IMR-90 (cell line): ENCODE data around the gene WDR54. TPM values are rescaled to one million over a fixed set of nuclear protein-coding genes. Genes with fewer than 3 reads are reported as not detected.

Experiments used
- ATAC-seq: fragments of 200-7000 bp; cut with Tn5 transposase; 2 replicates; pipeline ENCODE4 v1.9.1; 2020; ENCODE audit warnings: low read depth, mild to moderate bottlenecking, moderate library complexity
- BruUV-seq: library from RNA; stranded (reverse); fragments of 400-500 nt; replicated peaks from 2 replicates; lab custom pipeline; 2021; lab: Mats Ljungman, UMichigan
- CTCF ChIA-PET: fragments of 300-600 bp; formaldehyde crosslinking; extraction: SDS; loops from one replicate; lab custom pipeline; 2021; ENCODE audit warnings: antibody characterized with exemption; lab: Yijun Ruan, JAX
- POLR2A ChIA-PET: fragments of 300-600 bp; sonication (Branson Sonifier 250); formaldehyde crosslinking; loops from one replicate; lab custom pipeline; 2022; ENCODE audit warnings: antibody characterized with exemption; ENCODE audit not compliant: unreplicated experiment; lab: Charles Lee
- DNase-seq: peaks from one replicate; pipeline ENCODE4 v3.0.0; 2013
- H2AFZ ChIP-seq: replicated peaks from 2 replicates; pipeline ENCODE3; 2013; ENCODE audit warnings: low read length, mild to moderate bottlenecking; ENCODE audit not compliant: poor library complexity
- H2AK5ac ChIP-seq: 2 replicates; pipeline ENCODE4 v1.6.1; 2013; ENCODE audit warnings: low read depth, low read length, inconsistent platforms
- H2AK9ac ChIP-seq: replicated peaks from 2 replicates; pipeline ENCODE3; 2013; ENCODE audit warnings: mild to moderate bottlenecking, low read depth, low read length, moderate library complexity; ENCODE audit not compliant: poor library complexity
- H2BK120ac ChIP-seq: 2 replicates; pipeline ENCODE4 v1.6.1; 2013; ENCODE audit warnings: low read depth, low read length, inconsistent platforms
- H2BK15ac ChIP-seq: 3 replicates; pipeline ENCODE4 v1.6.1; 2013; ENCODE audit warnings: low read depth, low read length, inconsistent platforms
- H2BK20ac ChIP-seq: 2 replicates; pipeline ENCODE4 v1.6.1; 2013; ENCODE audit warnings: low read depth, mild to moderate bottlenecking, inconsistent platforms, low read length, moderate library complexity
- H2BK5ac ChIP-seq: 2 replicates; pipeline ENCODE4 v1.6.1; 2013; ENCODE audit warnings: mild to moderate bottlenecking, low read depth, low read length, inconsistent platforms; ENCODE audit not compliant: poor library complexity, severe bottlenecking
- H3K14ac ChIP-seq: replicated peaks from 2 replicates; pipeline ENCODE4 v1.6.1; 2013; ENCODE audit warnings: low read depth, low read length, inconsistent platforms
- H3K18ac ChIP-seq: 2 replicates; pipeline ENCODE4 v1.6.1; 2013; ENCODE audit warnings: low read depth, low read length, control low read depth
- H3K23ac ChIP-seq: 2 replicates; pipeline ENCODE4 v1.6.1; 2013; ENCODE audit warnings: low read depth, low read length, inconsistent platforms
- H3K27ac ChIP-seq: 2 replicates; pipeline ENCODE4 v1.5.1; 2013; ENCODE audit warnings: mild to moderate bottlenecking, control low read depth, low read length; ENCODE audit not compliant: insufficient read depth
- H3K27me3 ChIP-seq: 2 replicates; pipeline ENCODE4 v1.6.1; 2013; ENCODE audit warnings: low read length; ENCODE audit not compliant: control insufficient read depth, insufficient read depth
- H3K36me3 ChIP-seq: 2 replicates; pipeline ENCODE4 v1.6.1; 2013; ENCODE audit warnings: low read length, mixed read lengths; ENCODE audit not compliant: control insufficient read depth, insufficient read depth
- H3K4ac ChIP-seq: 2 replicates; pipeline ENCODE4 v1.6.1; 2013; ENCODE audit warnings: low read depth, low read length, inconsistent platforms
- H3K4me1 ChIP-seq: 2 replicates; pipeline ENCODE4 v1.6.1; 2013; ENCODE audit warnings: low read length, mixed read lengths; ENCODE audit not compliant: control insufficient read depth, insufficient read depth
- H3K4me2 ChIP-seq: 2 replicates; pipeline ENCODE4 v1.6.1; 2013; ENCODE audit warnings: low read depth, mild to moderate bottlenecking, control low read depth, low read length, moderate library complexity
- H3K4me3 ChIP-seq: 2 replicates; pipeline ENCODE4 v1.5.1; 2013; ENCODE audit warnings: low read depth, mild to moderate bottlenecking, control low read depth, low read length, moderate library complexity; ENCODE audit not compliant: insufficient read depth
- H3K56ac ChIP-seq: 2 replicates; pipeline ENCODE4 v1.6.1; 2013; ENCODE audit warnings: low read length, inconsistent platforms; ENCODE audit not compliant: insufficient read depth; ENCODE audit errors: extremely low read depth
- H3K79me1 ChIP-seq, 2 experiments: 2 replicates each; pipeline ENCODE4 v1.6.1; 2013; ENCODE audit warnings: low read length in 2 of 2, inconsistent platforms in 1 of 2, low read depth in 1 of 2
- H3K9ac ChIP-seq: 2 replicates; pipeline ENCODE4 v1.6.1; 2013; ENCODE audit warnings: low read depth, low read length, control low read depth
- H3K9me1 ChIP-seq: 2 replicates; pipeline ENCODE4 v1.6.1; 2013; ENCODE audit warnings: low read length, inconsistent platforms; ENCODE audit not compliant: insufficient read depth
- H3K9me3 ChIP-seq: 2 replicates; pipeline ENCODE4 v1.6.1; 2013; ENCODE audit warnings: low read length; ENCODE audit not compliant: control insufficient read depth, insufficient read depth
- H4K20me1 ChIP-seq: 2 replicates; pipeline ENCODE4 v1.6.1; 2013; ENCODE audit warnings: low read length, inconsistent platforms; ENCODE audit not compliant: insufficient read depth
- H4K5ac ChIP-seq: 2 replicates; pipeline ENCODE4 v1.6.1; 2013; ENCODE audit warnings: mild to moderate bottlenecking, low read depth, low read length, control low read depth
- H4K8ac ChIP-seq, 2 experiments: 2 replicates each; pipeline ENCODE4 v1.6.1; 2013; ENCODE audit warnings: low read depth in 2 of 2, low read length in 2 of 2, control low read depth in 1 of 2, inconsistent platforms in 1 of 2
- H4K91ac ChIP-seq: 2 replicates; pipeline ENCODE4 v1.6.1; 2013; ENCODE audit warnings: low read depth, low read length, inconsistent platforms; ENCODE audit not compliant: insufficient read depth
- NFE2L2 ChIP-seq: fragments of 150-350 bp; IDR thresholded peaks from 2 replicates; pipeline ENCODE4 v1.6.1; 2016; ENCODE audit warnings: low read depth, mild to moderate bottlenecking, low read length
- RCOR1 ChIP-seq: IDR thresholded peaks from 2 replicates; pipeline ENCODE4 v1.6.1; 2012; ENCODE audit warnings: mild to moderate bottlenecking, low read length, improper control_type of control experiment; ENCODE audit not compliant: insufficient replicate concordance
- USF2 ChIP-seq: fragments of 150-350 bp; IDR thresholded peaks from 2 replicates; pipeline ENCODE4 v1.6.1; 2017; ENCODE audit warnings: mild to moderate bottlenecking, antibody characterized with exemption, low read length, low read depth
- WGBS, 2 experiments: methylation state at CpG; one replicate each; pipeline versions ENCODE4 v1.1.5 to v1.1.7; 2013; ENCODE audit warnings: missing lambda C conversion rate in 2 of 2; ENCODE audit not compliant: insufficient read length in 1 of 2; ENCODE audit errors: extremely low coverage in 2 of 2; 5-methylcytosine and 5-hydroxymethylcytosine counted together
- dilution Hi-C: fragments of 300-500 bp; cut with HindIII; formaldehyde crosslinking; loops from one replicate; pipeline ENCODE4 v1.14.3; 2018; ENCODE audit warnings: low sequenced_read_pairs; ENCODE audit not compliant: unreplicated experiment
- in situ Hi-C: fragments of 300-500 bp; cut with MboI; formaldehyde crosslinking; loops from 3 replicates; pipeline ENCODE4 v1.14.3; 2019; ENCODE audit warnings: low sequenced_read_pairs, inconsistent platforms, mixed read lengths
- intact Hi-C: fragments of 100-400 bp; cut with micrococcal nuclease; formaldehyde crosslinking; loops from 2 replicates; pipeline ENCODE4 v1.10.0; 2022
- polyA plus RNA-seq, 3 experiments: library from polyadenylated mRNA; depleted of rRNA; stranded (reverse); fragments of >200 nt; gene quantifications; 2 replicates each; pipeline ENCODE4 v1.2.3, GENCODE V29; 2012; ENCODE audit warnings: low replicate concordance in 1 of 3
- total RNA-seq: library from RNA; depleted of rRNA; stranded (reverse); fragments of >200 nt; gene quantifications from 2 replicates; pipeline ENCODE4 v1.2.3, GENCODE V29; 2012

WDR54 gene
- total and polyA plus RNA-seq, 2 of the 4 experiments (the other 2 are of a cell fraction) = 47.9 to 57.2 TPM

GRCh38 chr2:74454654-74455511 lies 33.4 kb downstream of the WDR54 start, which contains the start of gene INO80B (continued):
- TF ChIP-seq RCOR1 (no peak), USF2 (peak; percentile 38)

GRCh38 chr2:74457129-74457548 lies 35.6 kb downstream of the WDR54 start:
- no CpG with 5 or more reads among the region's 27 CpGs for WGBS, 2 experiments
- in situ Hi-C loops = no loop called here

More at GRCh38 chr2:74457129-74457548, 35.6 kb downstream of the WDR54 start:
- intact Hi-C loops = no loop called here
- TF ChIP-seq NFE2L2 = no peak
- POLR2A ChIA-PET = no interaction called here
- Histone ChIP-seq H3K79me1 (peaks cover 15 to 42% of the 10 kb centered on the region in 2 experiments), H3K23ac (peak overlapping the region; percentile 53), H4K91ac (peak overlapping the region; percentile 39; the same call in 1 of the 2 replicates), H3K4me2 (peak overlapping the region; percentile 92), H3K4me3 (peak overlapping the region; percentile 52), H2BK20ac (no peak overlapping the region), H4K8ac (peak overlapping the region; percentile 2 to 69; a peak in 2 of 4 replicates), H3K18ac (no peak overlapping the region), H3K56ac (no peak overlapping the region), H3K9ac (peak overlapping the region; percentile 64), H3K4ac (peak overlapping the region; percentile 58), H2BK120ac (no peak overlapping the region), H4K5ac (peak overlapping the region; percentile 64), H4K20me1 (no peaks in the 10 kb centered on the region), H3K36me3 (peaks cover 11% of the 10 kb centered on the region), H3K27ac (peak overlapping the region; percentile 69), H3K9me1 (0 out of 2 replicates have a peak, but pooled peaks cover 3% of the 10 kb centered on the region), H3K4me1 (peaks cover 10% of the 10 kb centered on the region), H2BK15ac (no peak overlapping the region), H2AK5ac (0 out of 2 replicates have a peak overlapping the region, but pooled peaks have one; percentile 6), H3K14ac (0 out of 2 replicates have a peak overlapping the region, but pooled peaks have one; percentile 10), H2AFZ (peak overlapping the region; percentile 89), H3K9me3 (no peaks in the 10 kb centered on the region), H2BK5ac (peak overlapping the region; percentile 77), H3K27me3 (no peaks in the 10 kb centered on the region), H2AK9ac (peak overlapping the region; percentile 75)
- CTCF ChIA-PET = interaction anchor here (0.5 kb wide), 1 partner anchor 912 kb away, joined by 3 read pairs; no protein-coding TSS in a partner anchor
- BruUV-seq = no TSS peak
- DNase-seq (peak; percentile 31), ATAC-seq (peak; percentile 0; the same call in 1 of the 2 replicates)
- dilution Hi-C loops = no loop called here
